ENCODE data around the gene TMEM128.
"Not testable (repeated sequence)": the region's sequence is repeated elsewhere in the genome, so short reads cannot be mapped to it uniquely, and the experiment has no call there.

TMEM128 gene

GRCh38 chr4:4225915-4226605, 22.0 kb downstream of the TMEM128 start:
- TF ChIP-seq, protein P1, sequence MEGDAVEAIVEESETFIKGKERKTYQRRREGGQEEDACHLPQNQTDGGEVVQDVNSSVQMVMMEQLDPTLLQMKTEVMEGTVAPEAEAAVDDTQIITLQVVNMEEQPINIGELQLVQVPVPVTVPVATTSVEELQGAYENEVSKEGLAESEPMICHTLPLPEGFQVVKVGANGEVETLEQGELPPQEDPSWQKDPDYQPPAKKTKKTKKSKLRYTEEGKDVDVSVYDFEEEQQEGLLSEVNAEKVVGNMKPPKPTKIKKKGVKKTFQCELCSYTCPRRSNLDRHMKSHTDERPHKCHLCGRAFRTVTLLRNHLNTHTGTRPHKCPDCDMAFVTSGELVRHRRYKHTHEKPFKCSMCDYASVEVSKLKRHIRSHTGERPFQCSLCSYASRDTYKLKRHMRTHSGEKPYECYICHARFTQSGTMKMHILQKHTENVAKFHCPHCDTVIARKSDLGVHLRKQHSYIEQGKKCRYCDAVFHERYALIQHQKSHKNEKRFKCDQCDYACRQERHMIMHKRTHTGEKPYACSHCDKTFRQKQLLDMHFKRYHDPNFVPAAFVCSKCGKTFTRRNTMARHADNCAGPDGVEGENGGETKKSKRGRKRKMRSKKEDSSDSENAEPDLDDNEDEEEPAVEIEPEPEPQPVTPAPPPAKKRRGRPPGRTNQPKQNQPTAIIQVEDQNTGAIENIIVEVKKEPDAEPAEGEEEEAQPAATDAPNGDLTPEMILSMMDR (IDR thresholded peaks at IDR 0.05; ENCODE audit: low read depth, low read length), result no peak
- H3K4me3 ChIP-seq (replicated peaks in 1 of 2; ENCODE audit: low read depth in 2 of 2, low read length in 2 of 2), result no peak overlapping the region
- peak in 1 of 2 donors; percentile 17 for DNase-seq (ENCODE audit: low read depth in 2 of 2)

- DNase-seq (ENCODE audit: low read depth in 2 of 2), result peak in 1 of 2 donors; percentile 18
- no peak overlapping the region for H3K4me3 ChIP-seq (replicated peaks in 1 of 2; ENCODE audit: low read depth in 2 of 2, low read length in 2 of 2)
- TF ChIP-seq, protein P1 (IDR thresholded peaks at IDR 0.05; ENCODE audit: low read depth, low read length), result no peak
Observed at GRCh38 chr4:4217113-4217512, 30.9 kb downstream of the TMEM128 start.

- peak; percentile 3 to 44 for DNase-seq (ENCODE audit: low read depth in 2 of 2)
- H3K4me3 ChIP-seq (replicated peaks in 1 of 2; ENCODE audit: low read depth in 2 of 2, low read length in 2 of 2), result no peak overlapping the region
Observed at GRCh38 chr4:4216648-4217047, 31.4 kb downstream of the TMEM128 start.

DNA sequence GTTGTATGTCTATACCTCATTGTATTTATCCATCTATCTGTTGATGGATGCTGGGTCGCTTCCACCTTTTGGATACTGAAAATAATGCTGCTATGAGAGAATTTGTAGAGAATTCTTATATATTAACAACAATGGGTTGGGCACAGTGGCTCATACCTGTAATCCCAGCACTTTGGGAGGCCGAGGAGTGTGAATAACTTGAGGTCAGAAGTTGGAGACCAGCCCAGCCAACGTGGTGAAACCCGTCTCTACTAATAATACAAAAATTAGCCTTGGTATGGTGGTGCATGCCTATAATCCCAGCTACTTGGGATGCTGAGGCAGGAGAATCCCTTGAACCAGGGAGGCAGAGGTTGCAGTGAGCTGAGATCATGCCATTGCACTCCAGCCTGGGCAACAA, 34.3 kb downstream of the TMEM128 start:
- DNase-seq (ENCODE audit: low read depth in 2 of 2); H3K4me3 ChIP-seq (replicated peaks in 1 of 2; ENCODE audit: low read depth in 2 of 2, low read length in 2 of 2): not testable (repeated sequence)

More at GRCh38 chr4:4216648-4217047, 31.4 kb downstream of the TMEM128 start:
- TF ChIP-seq, protein P1 (IDR thresholded peaks at IDR 0.05; ENCODE audit: low read depth, low read length), result no peak

- DNase-seq (ENCODE audit: low read depth in 2 of 2), result no peak
- TF ChIP-seq, protein P1 (IDR thresholded peaks at IDR 0.05; ENCODE audit: low read depth, low read length), result no peak
- H3K4me3 ChIP-seq (replicated peaks in 1 of 2; ENCODE audit: low read depth in 2 of 2, low read length in 2 of 2), result no peak overlapping the region
Observed at GRCh38 chr4:4206204-4206603, 41.8 kb downstream of the TMEM128 start.

DNA sequence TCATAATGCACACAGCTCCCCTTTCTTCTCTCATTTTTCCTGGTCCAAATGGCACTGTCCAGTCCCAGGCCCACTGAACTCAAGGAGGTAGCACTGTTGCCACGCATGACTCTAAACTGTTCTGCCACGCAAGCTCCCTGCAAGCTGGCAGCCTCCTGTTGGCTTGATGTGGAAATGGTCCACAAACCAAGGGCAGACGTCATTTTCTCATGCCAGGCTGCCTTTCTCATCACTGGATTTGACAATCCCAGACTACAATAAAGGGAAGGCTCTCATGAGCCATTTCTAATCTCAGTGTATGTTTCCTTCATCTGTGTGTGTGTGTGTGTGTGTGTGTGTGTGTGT, 43.6 kb downstream of the TMEM128 start:
- TF ChIP-seq, protein P1 (IDR thresholded peaks at IDR 0.05; ENCODE audit: low read depth, low read length), result no peak
- no peak overlapping the region for H3K4me3 ChIP-seq (replicated peaks in 1 of 2; ENCODE audit: low read depth in 2 of 2, low read length in 2 of 2)
- DNase-seq (ENCODE audit: low read depth in 2 of 2), result no peak

- no peak for DNase-seq (ENCODE audit: low read depth in 2 of 2)
- TF ChIP-seq, protein P1 (IDR thresholded peaks at IDR 0.05; ENCODE audit: low read depth, low read length), result no peak
- no peak overlapping the region for H3K4me3 ChIP-seq (replicated peaks in 1 of 2; ENCODE audit: low read depth in 2 of 2, low read length in 2 of 2)
Observed at GRCh38 chr4:4203688-4204400, 44.2 kb downstream of the TMEM128 start.

All from cardiac fibroblast (primary cell).